ENCODE measurements around the gene OR13C8. TPM values are rescaled to one million over a fixed set of nuclear protein-coding genes. Genes with fewer than 3 reads are reported as not detected.
"Not testable (repeated sequence)": the region's sequence is repeated elsewhere in the genome, so short reads cannot be mapped to it uniquely, and the experiment has no call there.

OR13C8 gene
- total RNA-seq, 1 donor = not detected

DNA sequence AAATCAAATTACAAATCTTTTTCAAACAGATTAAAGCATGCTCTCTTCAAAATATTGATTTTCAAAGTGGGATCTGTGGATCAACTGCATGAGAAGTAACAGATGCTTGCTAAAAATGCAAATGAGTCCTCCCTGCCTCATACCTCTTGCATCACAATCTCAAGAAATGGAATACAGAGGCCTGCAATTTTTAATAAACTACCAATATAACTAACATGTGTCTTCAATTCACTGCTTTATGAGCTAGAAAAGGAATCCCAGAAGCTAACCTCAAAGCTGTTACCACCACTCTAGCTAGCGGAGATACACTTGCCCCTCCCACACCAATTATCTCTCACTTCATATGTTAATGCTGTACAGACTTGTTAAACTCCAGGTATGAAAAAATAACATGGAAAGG, 20.7 kb downstream of the OR13C8 start:
- Histone ChIP-seq H3K27me3 (ENCODE audit: insufficient read depth, low read length) (no peaks in the 10 kb centered on the region), H3K4me3 (ENCODE audit: low read length) (no peak overlapping the region), H3K9me3 (ENCODE audit: low read depth, low read length) (no peaks in the 10 kb centered on the region), H3K4me1 (ENCODE audit: insufficient read depth, low read length) (no peaks in the 10 kb centered on the region)

DNA sequence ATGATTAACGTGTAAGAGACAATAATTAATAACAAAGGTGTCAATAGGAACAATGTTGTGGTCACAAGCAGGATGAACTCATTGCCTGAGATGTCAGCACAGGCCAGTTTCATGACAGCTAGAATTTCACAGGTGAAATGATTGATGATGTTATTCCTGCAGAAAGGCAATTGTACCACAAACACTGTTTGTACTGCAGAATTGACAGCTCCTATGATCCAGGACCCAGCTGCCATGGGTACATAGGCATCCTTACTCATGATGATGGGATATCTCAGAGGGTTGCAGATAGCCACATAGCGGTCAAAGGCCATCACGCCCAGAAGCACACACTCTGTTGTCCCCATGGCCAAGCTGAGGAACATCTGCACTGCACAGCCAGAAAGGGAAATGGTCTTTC, 29.8 kb downstream of the OR13C8 start:
- not testable (repeated sequence) for H3K9me3 ChIP-seq (ENCODE audit: low read depth, low read length); H3K27me3 ChIP-seq (ENCODE audit: insufficient read depth, low read length); H3K4me1 ChIP-seq (ENCODE audit: insufficient read depth, low read length); H3K4me3 ChIP-seq (ENCODE audit: low read length)

DNA sequence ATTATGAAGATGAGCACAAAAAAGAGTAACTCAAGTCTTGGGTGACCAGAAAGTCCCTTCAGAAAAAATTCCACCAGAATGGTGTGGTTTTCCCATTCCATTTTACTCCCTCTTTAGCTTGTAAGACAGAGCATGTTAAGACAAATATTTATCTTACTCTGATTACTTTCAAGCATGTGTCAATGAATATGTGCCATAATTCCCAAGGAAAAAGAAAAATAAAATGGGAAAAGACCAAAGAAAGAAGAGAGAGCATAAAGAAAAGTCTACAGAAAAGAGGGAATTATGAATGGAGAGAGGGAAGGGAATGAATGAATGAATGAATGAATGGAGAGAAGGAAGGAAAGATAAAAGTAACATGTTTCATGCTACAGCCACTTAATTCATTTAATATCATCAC, 30.3 kb downstream of the OR13C8 start, which contains the start of gene OR13C5:
Gene OR13C5, minus strand, starts transcription at position 101 of the 400 bp plus-strand sequence. Its CDS starts 0 bp downstream, at position 101.
- not testable (repeated sequence) for H3K9me3 ChIP-seq (ENCODE audit: low read depth, low read length); H3K27me3 ChIP-seq (ENCODE audit: insufficient read depth, low read length); H3K4me1 ChIP-seq (ENCODE audit: insufficient read depth, low read length); H3K4me3 ChIP-seq (ENCODE audit: low read length)

DNA sequence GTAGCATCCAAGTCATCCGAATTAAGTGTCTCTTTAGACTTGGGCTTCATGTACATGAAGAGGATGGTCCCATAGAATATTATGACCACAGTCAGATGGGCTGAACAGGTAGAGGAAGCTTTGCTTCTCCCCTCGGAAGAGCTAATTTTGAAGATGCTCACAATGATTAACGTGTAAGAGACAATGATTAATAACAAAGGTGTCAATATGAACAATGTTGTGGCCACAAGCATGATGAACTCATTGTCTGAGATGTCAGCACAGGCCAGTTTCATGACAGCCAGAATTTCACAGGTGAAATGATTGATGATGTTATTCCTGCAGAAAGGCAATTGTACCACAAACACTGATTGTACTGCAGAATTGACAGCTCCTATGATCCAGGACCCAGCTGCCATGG, 35.8 kb downstream of the OR13C8 start:
- no peaks in the 10 kb centered on the region for H3K27me3 ChIP-seq (ENCODE audit: insufficient read depth, low read length)
- H3K4me1 ChIP-seq (ENCODE audit: insufficient read depth, low read length) = no peaks in the 10 kb centered on the region
- no peaks in the 10 kb centered on the region for H3K9me3 ChIP-seq (ENCODE audit: low read depth, low read length)
- no peak overlapping the region for H3K4me3 ChIP-seq (ENCODE audit: low read length)

DNA sequence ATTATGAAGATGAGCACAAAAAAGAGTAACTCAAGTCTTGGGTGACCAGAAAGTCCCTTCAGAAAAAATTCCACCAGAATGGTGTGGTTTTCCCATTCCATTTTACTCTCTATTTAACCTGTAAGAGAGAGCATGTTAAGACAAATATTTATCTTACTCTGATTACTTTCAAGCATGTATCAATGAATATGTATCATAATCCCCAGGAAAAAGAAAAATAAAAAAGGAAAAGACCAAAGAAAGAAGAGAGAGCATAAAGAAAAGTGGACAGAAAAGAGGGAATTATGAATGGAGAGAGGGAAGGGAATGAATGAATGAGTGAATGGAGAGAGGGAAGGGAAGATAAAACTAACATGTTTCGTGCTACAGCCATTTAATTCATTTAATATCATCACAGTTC, 36.6 kb downstream of the OR13C8 start, which contains the start of gene OR13C2:
Gene OR13C2, minus strand, starts transcription at position 101 of the 400 bp plus-strand sequence. Its CDS starts 0 bp downstream, at position 101.
- not testable (repeated sequence) for H3K9me3 ChIP-seq (ENCODE audit: low read depth, low read length); H3K4me3 ChIP-seq (ENCODE audit: low read length); H3K4me1 ChIP-seq (ENCODE audit: insufficient read depth, low read length); H3K27me3 ChIP-seq (ENCODE audit: insufficient read depth, low read length)

DNA sequence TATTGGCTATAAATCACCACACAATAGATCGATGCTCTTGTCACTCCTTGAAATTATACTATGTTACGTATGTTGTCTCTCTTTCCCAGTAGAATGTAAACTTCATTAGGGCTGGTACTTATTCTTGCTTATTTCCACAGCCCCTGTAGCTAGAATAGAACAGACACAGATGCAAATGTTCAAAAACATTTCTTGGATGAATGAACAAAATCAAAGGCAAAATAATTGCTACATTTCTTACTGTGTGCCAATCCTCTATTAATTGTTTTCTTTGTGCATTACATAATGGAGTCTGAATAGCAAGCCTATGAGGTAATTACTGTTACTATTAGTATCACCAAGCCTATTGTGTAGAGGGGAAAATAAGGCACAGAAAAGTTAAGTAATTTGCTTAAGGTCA, 37.2 kb downstream of the OR13C8 start:
- H3K9me3 ChIP-seq (ENCODE audit: low read depth, low read length) = no peaks in the 10 kb centered on the region
- H3K27me3 ChIP-seq (ENCODE audit: insufficient read depth, low read length) = no peaks in the 10 kb centered on the region
- H3K4me1 ChIP-seq (ENCODE audit: insufficient read depth, low read length) = no peaks in the 10 kb centered on the region
- H3K4me3 ChIP-seq (ENCODE audit: low read length) = no peak overlapping the region

DNA sequence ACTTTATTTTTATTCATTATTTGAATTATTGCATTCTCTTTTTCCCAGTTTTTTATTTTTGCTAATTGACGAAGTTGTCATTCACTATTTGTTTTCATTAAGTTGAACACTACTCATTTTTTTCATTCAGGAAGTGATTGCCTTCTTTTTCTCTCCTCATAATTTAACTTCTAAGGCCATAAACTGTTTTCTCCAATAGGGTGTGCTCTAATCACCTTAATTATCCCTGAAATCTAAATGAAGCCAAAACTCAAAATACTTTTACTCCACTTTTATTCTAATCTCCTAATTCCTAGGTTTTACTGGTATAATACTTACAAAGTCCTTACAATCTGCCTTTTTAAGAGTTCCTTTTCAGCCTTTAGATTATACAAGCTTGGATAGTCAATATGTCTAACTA, 39.4 kb downstream of the OR13C8 start:
- Histone ChIP-seq H3K9me3 (ENCODE audit: low read depth, low read length) (no peaks in the 10 kb centered on the region), H3K27me3 (ENCODE audit: insufficient read depth, low read length) (no peaks in the 10 kb centered on the region), H3K4me3 (ENCODE audit: low read length) (no peak overlapping the region)

DNA sequence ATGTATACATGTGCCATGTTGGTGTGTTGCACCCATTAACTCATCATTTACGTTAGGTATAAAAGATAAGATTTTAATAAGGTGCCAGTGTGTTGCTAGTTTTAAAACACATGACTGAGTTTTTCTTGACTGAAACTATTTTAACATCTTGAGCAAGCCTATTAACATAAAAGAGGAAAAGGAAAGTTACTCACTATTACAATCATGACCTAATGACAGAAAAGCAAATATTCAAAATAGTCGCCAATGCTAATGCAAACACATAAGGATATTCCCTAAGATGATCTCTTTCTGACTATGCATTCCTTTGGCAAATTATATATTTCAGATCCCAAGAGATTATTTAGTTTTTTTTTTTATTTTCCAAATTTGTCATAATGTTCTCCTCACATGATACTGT, 42.2 kb downstream of the OR13C8 start:
- H3K27me3 ChIP-seq (ENCODE audit: insufficient read depth, low read length) = no peaks in the 10 kb centered on the region
- H3K9me3 ChIP-seq (ENCODE audit: low read depth, low read length) = no peaks in the 10 kb centered on the region
- H3K4me1 ChIP-seq (ENCODE audit: insufficient read depth, low read length) = no peaks in the 10 kb centered on the region
- H3K4me3 ChIP-seq (ENCODE audit: low read length) = no peak overlapping the region

More for the DNA sequence above, 39.4 kb downstream of the OR13C8 start:
- H3K4me1 ChIP-seq (ENCODE audit: insufficient read depth, low read length) = no peaks in the 10 kb centered on the region

DNA sequence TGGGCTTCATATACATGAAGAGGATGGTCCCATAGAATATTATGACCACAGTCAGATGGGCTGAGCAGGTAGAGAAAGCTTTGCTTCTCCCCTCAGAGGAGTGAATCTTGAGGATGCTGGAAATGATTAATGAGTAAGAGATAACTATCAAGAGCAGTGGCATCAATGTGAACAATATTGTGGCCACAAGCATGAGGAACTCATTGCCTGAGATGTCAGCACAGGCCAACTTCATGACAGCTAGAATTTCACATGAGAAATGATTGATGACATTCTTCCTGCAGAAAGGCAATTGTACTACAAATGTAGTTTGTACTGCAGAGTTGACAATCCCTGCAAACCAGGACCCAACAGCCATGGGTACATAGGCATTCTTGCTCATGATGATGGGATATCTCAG, 48.5 kb downstream of the OR13C8 start:
- Histone ChIP-seq H3K9me3 (ENCODE audit: low read depth, low read length) (no peaks in the 10 kb centered on the region), H3K4me1 (ENCODE audit: insufficient read depth, low read length) (no peaks in the 10 kb centered on the region), H3K4me3 (ENCODE audit: low read length) (no peak overlapping the region), H3K27me3 (ENCODE audit: insufficient read depth, low read length) (no peaks in the 10 kb centered on the region)

DNA sequence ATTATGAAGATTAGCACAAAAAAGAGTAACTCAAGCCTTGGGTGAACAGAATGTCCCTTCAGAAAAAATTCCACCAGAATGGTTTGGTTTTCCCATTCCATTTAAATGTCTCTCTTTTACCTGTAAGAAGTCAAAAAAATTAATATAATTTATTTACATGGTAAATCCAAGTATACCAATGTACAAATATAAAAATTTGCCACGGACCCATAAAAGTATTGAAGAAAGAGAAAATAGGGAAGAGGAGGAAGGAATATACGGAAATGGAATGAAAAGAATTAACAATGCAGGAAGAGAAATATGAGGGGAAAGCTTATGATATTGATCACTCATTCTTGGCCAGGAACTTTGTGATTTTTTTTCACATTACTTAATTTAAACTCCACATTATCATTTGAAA, 49.1 kb downstream of the OR13C8 start, which contains the start of gene OR13C9:
Gene OR13C9, minus strand, starts transcription at position 101 of the 400 bp plus-strand sequence. Its CDS starts 0 bp downstream, at position 101.
- Histone ChIP-seq H3K4me3 (ENCODE audit: low read length) (no peak within 1 kb of the TSS), H3K4me1 (ENCODE audit: insufficient read depth, low read length) (no peaks in the 10 kb centered on the region), H3K27me3 (ENCODE audit: insufficient read depth, low read length) (no peaks in the 10 kb centered on the region), H3K9me3 (ENCODE audit: low read depth, low read length) (no peaks in the 10 kb centered on the region)

Other genes with a start within 250 kb of the OR13C8 start
- gene OR13F1, start 64.9 kb upstream of the OR13C8 start, total RNA-seq = not detected
- gene OR13C4, start 42.0 kb upstream of the OR13C8 start, total RNA-seq = not detected
- gene OR13C3, start 32.3 kb upstream of the OR13C8 start, total RNA-seq = not detected
- gene OR13C5, start 30.2 kb downstream of the OR13C8 start, total RNA-seq = not detected
- not detected for gene OR13C2, start 36.5 kb downstream of the OR13C8 start, total RNA-seq
- gene OR13C9, start 49.0 kb downstream of the OR13C8 start, total RNA-seq = not detected
- gene OR13D1, start 125.3 kb downstream of the OR13C8 start, total RNA-seq = 0.21 TPM
- 21.6 TPM for gene NIPSNAP3A, start 178.5 kb downstream of the OR13C8 start, total RNA-seq
- 0.73 TPM for gene NIPSNAP3B, start 195.0 kb downstream of the OR13C8 start, total RNA-seq